Ovary (tissue), 9 donors: ENCODE results near the gene IL6R. TPM values are rescaled to one million over a fixed set of nuclear protein-coding genes. Genes with fewer than 3 reads are reported as not detected.

Experiments used
- DNase-seq, 5 donors: peaks; one replicate each; pipeline ENCODE4 v3.0.0-alpha.2; 2019 to 2020
- H3K27ac ChIP-seq, 2 donors: fragments of 200-600 bp; one replicate each; pipeline versions ENCODE4 v1.5.1 to v1.8.0; 2019 to 2022
- H3K27me3 ChIP-seq: fragments of 200-600 bp; one replicate; pipeline ENCODE4 v1.8.0; 2022
- H3K36me3 ChIP-seq: fragments of 200-600 bp; sonication (generic); one replicate; pipeline ENCODE4 v1.5.1; 2019
- H3K4me1 ChIP-seq: one replicate; pipeline ENCODE4 v1.8.1; 2013; ENCODE audit warnings: mild to moderate bottlenecking, moderate library complexity; ENCODE audit not compliant: insufficient read depth
- H3K4me3 ChIP-seq: fragments of 200-600 bp; sonication (generic); one replicate; pipeline ENCODE4 v1.5.1; 2017
- H3K9me3 ChIP-seq, 2 donors: fragments of 200-600 bp in 1 of 2; sonication (generic) in 1 of 2; one replicate each; pipeline versions ENCODE4 v1.5.1 to v1.8.1; 2013 to 2019; ENCODE audit warnings: mild to moderate bottlenecking in 1 of 2, moderate library complexity in 1 of 2
- EP300 ChIP-seq: sonication (generic); formaldehyde crosslinking; IDR thresholded peaks from one replicate; pipeline ENCODE4 v1.6.1; 2017; ENCODE audit warnings: antibody characterized with exemption
- POLR2A ChIP-seq: fragments of 450-650 bp; IDR thresholded peaks from one replicate; pipeline ENCODE4 v1.6.1; 2017; ENCODE audit warnings: antibody characterized with exemption, mild to moderate bottlenecking, moderate library complexity
- WGBS, 3 donors: extraction: QIAGEN DNeasy Blood & Tissue Kit in 1 of 3; methylation state at CpG; one replicate each; pipeline versions ENCODE4 v1.1.5 to v1.1.7; 2013 to 2017; 5-methylcytosine and 5-hydroxymethylcytosine counted together
- intact Hi-C, 4 donors: fragments of 100-400 bp; cut with DNase I; formaldehyde crosslinking; loops; one replicate each; pipeline versions ENCODE4 v1.11.0 to v1.15.1; 2022 to 2023
- polyA plus RNA-seq, 2 donors: library from polyadenylated mRNA; stranded (reverse); fragments of 200-250 nt in 1 of 2; fragments of 350-450 nt in 1 of 2; fragmentation: Illumina TruSeq in 1 of 2; extraction: RNeasy Lipid Tissue Mini Kit (QIAGEN cat#74804) in 1 of 2; gene quantifications; one replicate each; pipeline ENCODE4 v1.2.3, GENCODE V29; 2013 to 2014
- total RNA-seq, 7 donors: library from RNA; depleted of rRNA in 2 of 7; stranded (reverse); fragments of >200 nt in 2 of 7; fragmentation: NEBNext Ultra II Directional in 3 of 7; extraction: Animal tissue kit (Norgen Biotek cat#: 25700) in 3 of 7; gene quantifications; one replicate each; pipeline versions ENCODE4 v1.1.0 to v1.2.4, GENCODE V29; 2016 to 2023
- TF ChIP-seq, protein P1 (sequence below), 3 donors: fragments of 450-650 bp in 2 of 3; fragments of 200-600 bp in 1 of 3; IDR thresholded peaks; one replicate each; pipeline versions ENCODE4 v1.5.1 to v1.8.0; 2016 to 2022; ENCODE audit warnings: antibody characterized with exemption in 3 of 3, mild to moderate bottlenecking in 1 of 3
- donor health status: DM: no; HTN: no; CAD: no; lungs with moderate emphysema.
- donor health status: DM: no; HTN: no; CAD: no.
- donor health status: Bipolar disorder and iron deficiency.
- donor health status: DM: yes; HTN: yes; CAD: no.
- donor health status: DM: no; HTN: no; CAD: no.
- donor health status: DM: yes; HTN: yes; CAD: no.

Gene IL6R
- total and polyA plus RNA-seq, 9 donors = 6.5 to 37.0 (median 12.2) TPM

DNA sequence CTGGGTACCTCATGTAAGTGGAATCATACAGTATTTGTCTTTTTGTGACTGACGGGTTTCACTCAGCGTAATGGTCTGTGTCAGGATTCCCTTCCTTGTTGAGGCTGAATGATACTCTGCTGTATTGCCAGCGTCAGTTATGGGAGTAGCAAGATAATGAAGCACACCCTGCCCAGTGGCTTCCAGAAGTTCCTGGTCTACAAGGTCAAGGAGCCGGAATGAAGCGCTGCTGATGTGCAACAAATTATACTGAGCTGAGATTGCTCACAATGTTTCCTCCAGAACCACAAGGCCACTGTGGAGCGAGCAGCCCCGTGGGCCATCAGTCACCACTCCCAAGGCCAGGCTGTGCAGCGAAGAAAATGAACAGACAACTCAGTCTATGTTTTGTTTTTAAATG is 72.9 kb downstream of the IL6R start:
- peak in 4 of 5 donors; percentile 27 to 42 (median 33) for DNase-seq
- no peak overlapping the region for H3K27ac ChIP-seq
- 21 to 51% (median 27%) methylated on average over 8 of the region's 8 CpGs for WGBS, 3 donors

DNA sequence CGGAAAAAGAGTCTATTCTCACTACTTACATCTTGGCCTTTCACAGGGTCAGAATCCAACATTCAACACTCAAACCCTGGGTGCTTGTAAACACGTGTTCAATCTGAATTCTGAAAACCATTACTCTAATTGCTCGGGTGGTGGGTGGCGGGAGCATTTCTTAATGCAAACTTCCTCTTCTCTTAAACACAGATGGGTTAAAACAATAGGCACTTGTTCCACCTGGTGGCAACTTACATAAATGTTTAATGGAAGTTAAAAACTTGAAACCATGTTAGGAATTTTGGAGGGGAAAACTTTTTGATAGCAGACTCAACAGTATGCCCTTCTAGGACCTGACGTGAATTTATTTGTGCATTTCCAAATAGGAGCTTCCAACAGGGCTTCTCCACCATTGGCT is 73.5 kb downstream of the IL6R start:
- WGBS, 3 donors = 65 to 73% (median 70%) methylated on average over 5 of the region's 5 CpGs

More for the DNA sequence above, 72.9 kb downstream of the IL6R start:
- Histone ChIP-seq H3K9me3 (no peaks in the 10 kb centered on the region), H3K27me3 (no peaks in the 10 kb centered on the region), H3K36me3 (no peaks in the 10 kb centered on the region), H3K4me3 (no peak overlapping the region), H3K4me1 (no peaks in the 10 kb centered on the region)
- TF ChIP-seq POLR2A = no peak
- TF ChIP-seq EP300 = no peak
- TF ChIP-seq, protein P1, sequence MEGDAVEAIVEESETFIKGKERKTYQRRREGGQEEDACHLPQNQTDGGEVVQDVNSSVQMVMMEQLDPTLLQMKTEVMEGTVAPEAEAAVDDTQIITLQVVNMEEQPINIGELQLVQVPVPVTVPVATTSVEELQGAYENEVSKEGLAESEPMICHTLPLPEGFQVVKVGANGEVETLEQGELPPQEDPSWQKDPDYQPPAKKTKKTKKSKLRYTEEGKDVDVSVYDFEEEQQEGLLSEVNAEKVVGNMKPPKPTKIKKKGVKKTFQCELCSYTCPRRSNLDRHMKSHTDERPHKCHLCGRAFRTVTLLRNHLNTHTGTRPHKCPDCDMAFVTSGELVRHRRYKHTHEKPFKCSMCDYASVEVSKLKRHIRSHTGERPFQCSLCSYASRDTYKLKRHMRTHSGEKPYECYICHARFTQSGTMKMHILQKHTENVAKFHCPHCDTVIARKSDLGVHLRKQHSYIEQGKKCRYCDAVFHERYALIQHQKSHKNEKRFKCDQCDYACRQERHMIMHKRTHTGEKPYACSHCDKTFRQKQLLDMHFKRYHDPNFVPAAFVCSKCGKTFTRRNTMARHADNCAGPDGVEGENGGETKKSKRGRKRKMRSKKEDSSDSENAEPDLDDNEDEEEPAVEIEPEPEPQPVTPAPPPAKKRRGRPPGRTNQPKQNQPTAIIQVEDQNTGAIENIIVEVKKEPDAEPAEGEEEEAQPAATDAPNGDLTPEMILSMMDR (IDR thresholded peaks at IDR 0.05) = no peak
- intact Hi-C loops = loop anchor here in 2 of 4 donors (10.0 kb wide), 1 partner anchor 397 kb away; the partner anchor contains the start of gene KCNN3 (in 2 of the 2)

DNA sequence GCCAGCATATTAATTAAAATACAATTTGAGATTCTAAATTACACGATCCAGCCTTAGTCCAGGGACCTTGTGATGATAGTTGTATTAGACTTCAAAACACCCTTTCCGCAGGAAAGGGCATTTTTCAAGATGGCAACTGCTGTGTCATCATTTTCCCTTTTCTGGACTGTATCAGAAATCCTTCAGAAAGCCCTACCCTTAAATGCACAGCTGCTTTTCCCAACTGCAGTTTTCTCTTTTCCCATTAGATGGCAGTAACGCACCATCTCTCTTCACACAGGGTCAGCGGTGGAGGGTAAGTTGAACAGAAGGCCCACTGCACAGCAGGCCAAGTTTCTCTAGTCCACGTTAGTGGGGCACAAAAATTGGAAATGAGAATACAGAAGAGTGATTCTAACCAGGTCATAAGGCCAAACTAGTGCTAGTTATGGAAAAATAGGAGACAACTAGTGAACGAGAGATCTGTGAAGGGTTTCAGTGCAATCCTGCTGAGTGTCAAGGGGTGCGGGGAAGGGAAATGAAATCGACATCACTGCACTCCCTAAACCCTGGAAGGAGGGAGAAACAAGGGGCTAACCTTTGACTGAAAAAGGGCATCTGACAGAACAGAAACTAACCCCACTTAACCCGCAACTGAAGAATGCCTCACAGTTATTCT is 74.8 kb downstream of the IL6R start:
- Histone ChIP-seq H3K27ac (peak overlapping the region in 1 of 2 donors; percentile 15), H3K4me3 (no peak overlapping the region), H3K36me3 (no peaks in the 10 kb centered on the region), H3K27me3 (no peaks in the 10 kb centered on the region), H3K4me1 (no peaks in the 10 kb centered on the region), H3K9me3 (no peaks in the 10 kb centered on the region)
- intact Hi-C loops = loop anchor here (5.0 to 10.0 kb wide), 4 partner anchors 65 to 595 kb away; partner anchors contain the start of genes KCNN3 (in 2 of the 4) and EFNA3 (in 1 of the 4)
- TF ChIP-seq POLR2A = no peak
- TF ChIP-seq EP300 = peak; percentile 9
- TF ChIP-seq, protein P1 (IDR thresholded peaks at IDR 0.05) = peak; percentile 79 to 91 (median 90)
- WGBS, 3 donors = 36% methylated on average over 9 of the region's 9 CpGs
- DNase-seq = peak in 4 of 5 donors; percentile 53 to 78 (median 64)

More for the DNA sequence above, 73.5 kb downstream of the IL6R start:
- intact Hi-C loops = loop anchor here in 2 of 4 donors (10.0 kb wide), 1 partner anchor 396 kb away; the partner anchor contains the start of gene KCNN3 (in 2 of the 2)
- no peak for DNase-seq
- Histone ChIP-seq H3K4me3 (no peak overlapping the region), H3K4me1 (no peaks in the 10 kb centered on the region), H3K27me3 (no peaks in the 10 kb centered on the region), H3K36me3 (no peaks in the 10 kb centered on the region), H3K9me3 (no peaks in the 10 kb centered on the region), H3K27ac (no peak overlapping the region)
- TF ChIP-seq EP300 (no peak), POLR2A (no peak)
- TF ChIP-seq, protein P1 (IDR thresholded peaks at IDR 0.05) = no peak

DNA sequence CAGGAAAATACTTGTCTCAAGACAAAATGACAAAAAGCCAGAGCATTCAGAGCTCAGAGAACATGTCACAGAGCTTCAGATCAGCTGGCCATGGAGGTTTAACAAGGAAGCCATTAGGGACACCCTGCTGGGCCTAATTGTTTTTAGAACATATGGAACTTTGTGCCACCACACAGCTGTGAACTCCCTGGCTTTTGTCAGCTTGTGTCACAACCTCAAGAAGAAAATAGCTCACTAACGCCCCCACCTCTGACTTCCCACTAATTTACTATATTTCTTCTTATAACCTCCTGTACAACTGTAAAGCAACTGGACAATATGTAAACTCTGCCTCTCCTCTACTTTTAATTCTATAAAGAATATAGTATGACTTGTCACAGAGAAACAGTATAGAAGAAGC is 75.9 kb downstream of the IL6R start:
- no peak for TF ChIP-seq POLR2A
- TF ChIP-seq EP300 = no peak
- TF ChIP-seq, protein P1 (IDR thresholded peaks at IDR 0.05) = no peak
- Histone ChIP-seq H3K9me3 (no peaks in the 10 kb centered on the region), H3K4me3 (no peak overlapping the region), H3K27ac (no peak overlapping the region), H3K36me3 (no peaks in the 10 kb centered on the region), H3K27me3 (no peaks in the 10 kb centered on the region), H3K4me1 (no peaks in the 10 kb centered on the region)
- DNase-seq = no peak
- 80 to 89% (median 86%) methylated on average over 1 of the region's 1 CpG for WGBS, 3 donors
- intact Hi-C loops = loop anchor here in 2 of 4 donors (5.0 to 10.0 kb wide), 3 partner anchors 64 to 594 kb away; partner anchors contain the start of gene EFNA3 (in 1 of the 2)
